PC-3 (cell line): ENCODE measurements around the gene MAPK8. TPM values are rescaled to one million over a fixed set of nuclear protein-coding genes. Genes with fewer than 3 reads are reported as not detected.
A peak's percentile ranks its signal among the peaks of the same experiment; 100 is the strongest.

Source experiments
- ATAC-seq: fragments of 200-7000 bp; cut with Tn5 transposase; 2 replicates; pipeline ENCODE4 v1.9.1; 2020; ENCODE audit warnings: mild to moderate bottlenecking, moderate library complexity
- BruUV-seq: library from RNA; stranded (reverse); fragments of 400-500 nt; replicated peaks from 2 replicates; lab custom pipeline; 2021; lab: Mats Ljungman, UMichigan
- CTCF ChIA-PET: fragments of 300-600 bp; sonication (Branson Sonifier 250); formaldehyde crosslinking; loops from one replicate; lab custom pipeline; 2022; ENCODE audit warnings: antibody characterized with exemption; lab: Charles Lee
- POLR2A ChIA-PET: fragments of 300-600 bp; sonication (Branson Sonifier 250); formaldehyde crosslinking; loops from one replicate; lab custom pipeline; 2022; ENCODE audit warnings: antibody characterized with exemption; ENCODE audit not compliant: unreplicated experiment; lab: Charles Lee
- DNase-seq: peaks from one replicate; pipeline ENCODE4 v3.0.0-alpha.2; 2015
- H2AFZ ChIP-seq: fragments of 300-600 bp; sonication (generic); 2 replicates; pipeline ENCODE4 v1.6.0; 2016; ENCODE audit warnings: antibody characterized with exemption, low read length
- H3F3A ChIP-seq: fragments of 300-600 bp; sonication (generic); one replicate; pipeline ENCODE4 v1.6.0; 2017; ENCODE audit warnings: antibody characterized with exemption, low read length, control low read depth, mild to moderate bottlenecking; ENCODE audit not compliant: unreplicated experiment
- H3K27ac ChIP-seq: fragments of 300-600 bp; sonication (generic); 2 replicates; pipeline ENCODE4 v1.5.1; 2016; ENCODE audit warnings: mild to moderate bottlenecking, low read length
- H3K27me3 ChIP-seq: fragments of 300-600 bp; sonication (generic); 2 replicates; pipeline ENCODE4 v1.6.1; 2016; ENCODE audit warnings: low read length, mixed read lengths
- H3K36me3 ChIP-seq: fragments of 300-600 bp; sonication (generic); 2 replicates; pipeline ENCODE4 v1.6.1; 2016; ENCODE audit warnings: low read depth, mixed run types, low read length, mixed read lengths
- H3K4me1 ChIP-seq: fragments of 300-600 bp; sonication (generic); 2 replicates; pipeline ENCODE4 v1.5.1; 2016; ENCODE audit warnings: low read length; ENCODE audit not compliant: insufficient read depth
- H3K4me2 ChIP-seq: fragments of 300-600 bp; sonication (generic); 2 replicates; pipeline ENCODE4 v1.6.0; 2016; ENCODE audit warnings: low read length
- H3K4me3 ChIP-seq: fragments of 300-600 bp; sonication (generic); 2 replicates; pipeline ENCODE4 v1.5.1; 2016; ENCODE audit warnings: mild to moderate bottlenecking, low read length, mixed read lengths
- H3K79me2 ChIP-seq: fragments of 300-600 bp; sonication (generic); 2 replicates; pipeline ENCODE4 v1.6.1; 2017; ENCODE audit warnings: low read length, mixed read lengths
- H3K9ac ChIP-seq: fragments of 300-600 bp; sonication (generic); 2 replicates; pipeline ENCODE4 v1.6.0; 2016; ENCODE audit warnings: mild to moderate bottlenecking, low read length
- H3K9me2 ChIP-seq: fragments of 300-600 bp; sonication (generic); replicated peaks from 2 replicates; pipeline ENCODE4 v1.6.1; 2016; ENCODE audit warnings: mixed run types, low read length, mixed read lengths
- H3K9me3 ChIP-seq: fragments of 300-600 bp; sonication (generic); 2 replicates; pipeline ENCODE4 v1.6.1; 2016; ENCODE audit warnings: low read length, mixed read lengths
- H4K20me1 ChIP-seq: fragments of 300-600 bp; sonication (generic); 2 replicates; pipeline ENCODE4 v1.6.1; 2016; ENCODE audit warnings: low read length, mixed read lengths
- CTCF ChIP-seq: fragments of 300-600 bp; sonication (generic); conservative IDR thresholded peaks from 2 replicates; pipeline ENCODE4 v1.5.1; 2017; ENCODE audit warnings: antibody characterized with exemption, low read depth, mild to moderate bottlenecking, low read length
- EZH2 ChIP-seq: fragments of 300-600 bp; sonication (generic); IDR thresholded peaks from one replicate; pipeline ENCODE4 v1.6.1; 2017; ENCODE audit warnings: antibody characterized with exemption, mild to moderate bottlenecking, low read length; ENCODE audit not compliant: unreplicated experiment
- EZH2phosphoT487 ChIP-seq: fragments of 300-600 bp; sonication (generic); IDR thresholded peaks from 2 replicates; pipeline ENCODE4 v1.6.1; 2018; ENCODE audit warnings: mild to moderate bottlenecking, antibody characterized with exemption, low read length, borderline replicate concordance
- intact Hi-C: fragments of 100-400 bp; cut with micrococcal nuclease; formaldehyde crosslinking; loops from 2 replicates; pipeline ENCODE4 v1.9.0; 2023
- total RNA-seq: library from RNA; depleted of rRNA; stranded (reverse); fragments of >200 nt; gene quantifications from 2 replicates; pipeline ENCODE4 v1.2.3, GENCODE V29; 2014

MAPK8 gene
- total RNA-seq, 1 experiment from 2014 or later: 26.6 TPM

- Histone ChIP-seq H3K27ac (no peak overlapping the region), H3K9ac (no peak overlapping the region), H3K27me3 (no peaks in the 10 kb centered on the region), H3K4me2 (no peak overlapping the region), H3K79me2 (no peaks in the 10 kb centered on the region), H3K9me2 (no peaks in the 10 kb centered on the region), H3K4me3 (no peak overlapping the region), H3F3A (no peaks in the 10 kb centered on the region), H2AFZ (no peak overlapping the region), H3K36me3 (no peaks in the 10 kb centered on the region), H3K4me1 (peaks cover 17% of the 10 kb centered on the region), H3K9me3 (no peaks in the 10 kb centered on the region), H4K20me1 (0 out of 2 replicates have a peak, but pooled peaks cover 4% of the 10 kb centered on the region)
- intact Hi-C loops: no loop called here
- ChIA-PET POLR2A (no interaction called here), CTCF (no interaction called here)
- TF ChIP-seq EZH2phosphoT487 (no peak), CTCF (no peak), EZH2 (no peak)
- no peak for ATAC-seq
- no TSS peak for BruUV-seq
- DNase-seq: no peak
These were observed 82.8 kb downstream of the MAPK8 start for GRCh38 chr10:48389272-48389671.

- ChIA-PET CTCF (no interaction called here), POLR2A (no interaction called here)
- DNase-seq (no peak), ATAC-seq (no peak; the same call in 1 of the 2 replicates)
- H3K4me1 ChIP-seq: peaks cover 17% of the 10 kb centered on the region
- H3K9me3 ChIP-seq: no peaks in the 10 kb centered on the region
- intact Hi-C loops: no loop called here
- no peak for TF ChIP-seq CTCF
- TF ChIP-seq EZH2phosphoT487: no peak
- no peak for TF ChIP-seq EZH2
- no peak overlapping the region for H3K27ac ChIP-seq
- H3K79me2 ChIP-seq: no peaks in the 10 kb centered on the region
- no peak overlapping the region for H3K4me3 ChIP-seq
- no TSS peak for BruUV-seq
- no peaks in the 10 kb centered on the region for H3F3A ChIP-seq
- no peaks in the 10 kb centered on the region for H3K27me3 ChIP-seq
- H3K9ac ChIP-seq: no peak overlapping the region
- H3K36me3 ChIP-seq: no peaks in the 10 kb centered on the region
- H4K20me1 ChIP-seq: 0 out of 2 replicates have a peak, but pooled peaks cover 4% of the 10 kb centered on the region
- H3K4me2 ChIP-seq: peak overlapping the region; percentile 53; the same call in 1 of the 2 replicates
- no peak overlapping the region for H2AFZ ChIP-seq
- H3K9me2 ChIP-seq: no peaks in the 10 kb centered on the region
These were observed 83.5 kb downstream of the MAPK8 start for GRCh38 chr10:48389846-48390557.

DNA sequence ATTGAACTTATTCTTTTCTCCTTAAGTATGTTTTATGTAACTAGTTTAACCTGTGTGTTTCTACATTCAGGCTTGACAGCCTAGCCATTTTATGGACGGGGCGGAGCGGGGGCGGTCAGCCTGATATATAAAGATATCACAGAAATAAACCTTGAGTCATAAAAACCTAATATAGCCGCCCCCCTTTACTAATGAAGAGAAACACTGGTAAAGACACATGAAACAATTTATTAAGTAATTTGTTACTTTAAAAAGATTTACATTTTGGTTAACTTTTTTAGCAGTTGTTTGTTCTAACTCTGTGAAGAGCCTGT, 84.0 kb downstream of the MAPK8 start:
- H3K9me3 ChIP-seq: no peaks in the 10 kb centered on the region
- H2AFZ ChIP-seq: no peak overlapping the region
- H3K27me3 ChIP-seq: no peaks in the 10 kb centered on the region
- no peaks in the 10 kb centered on the region for H3K9me2 ChIP-seq
- H4K20me1 ChIP-seq: 0 out of 2 replicates have a peak, but pooled peaks cover 4% of the 10 kb centered on the region
- H3K9ac ChIP-seq: peak overlapping the region; percentile 18; the same call in 1 of the 2 replicates
- ChIA-PET CTCF (no interaction called here), POLR2A (no interaction called here)
- BruUV-seq: no TSS peak
- no peaks in the 10 kb centered on the region for H3F3A ChIP-seq
- H3K27ac ChIP-seq: peak overlapping the region; percentile 64
- peaks cover 17% of the 10 kb centered on the region for H3K4me1 ChIP-seq
- H3K79me2 ChIP-seq: no peaks in the 10 kb centered on the region
- H3K36me3 ChIP-seq: no peaks in the 10 kb centered on the region
- no peak overlapping the region for H3K4me3 ChIP-seq
- H3K4me2 ChIP-seq: peak overlapping the region; percentile 53
- peak; percentile 32 for DNase-seq
- intact Hi-C loops: no loop called here
- peak; percentile 27; the same call in 1 of the 2 replicates for ATAC-seq
- TF ChIP-seq EZH2phosphoT487 (no peak), CTCF (no peak), EZH2 (no peak)
